GM23338 (cell line): ENCODE results near the gene F2RL2. TPM values are rescaled to one million over a fixed set of nuclear protein-coding genes. Genes with fewer than 3 reads are reported as not detected.

ENCODE experiments used
- ATAC-seq: fragments of 200-7000 bp; cut with Tn5 transposase; 3 replicates; pipeline ENCODE4 v1.9.1; 2020
- DNase-seq: peaks from one replicate; pipeline ENCODE4 v3.0.0-alpha.2; 2015; ENCODE audit warnings: low spot score
- H2AFZ ChIP-seq: fragments of 200-600 bp; sonication (generic); 2 replicates; pipeline ENCODE4 v1.8.0; 2016; ENCODE audit warnings: antibody characterized with exemption, mild to moderate bottlenecking, moderate library complexity
- H3F3A ChIP-seq: fragments of 200-600 bp; sonication (generic); replicated peaks from 2 replicates; pipeline ENCODE4 v1.8.0; 2017; ENCODE audit warnings: antibody characterized with exemption, mixed run types, low read depth
- H3K27ac ChIP-seq: fragments of 200-600 bp; sonication (generic); 2 replicates; pipeline ENCODE4 v1.6.1; 2016; ENCODE audit warnings: low read depth
- H3K27me3 ChIP-seq: fragments of 200-600 bp; sonication (generic); 2 replicates; pipeline ENCODE4 v1.8.0; 2016; ENCODE audit warnings: mild to moderate bottlenecking, mixed run types, moderate library complexity; ENCODE audit not compliant: insufficient read depth
- H3K36me3 ChIP-seq: fragments of 200-600 bp; sonication (generic); 2 replicates; pipeline ENCODE4 v1.8.0; 2016; ENCODE audit warnings: mild to moderate bottlenecking; ENCODE audit not compliant: insufficient read depth
- H3K4me1 ChIP-seq: fragments of 200-600 bp; sonication (generic); 2 replicates; pipeline ENCODE4 v1.8.0; 2016; ENCODE audit warnings: mild to moderate bottlenecking, moderate library complexity; ENCODE audit not compliant: insufficient read depth
- H3K4me2 ChIP-seq: fragments of 200-600 bp; sonication (generic); 2 replicates; pipeline ENCODE4 v1.7.1; 2017; ENCODE audit warnings: mixed run types
- H3K4me3 ChIP-seq: fragments of 200-600 bp; sonication (generic); 2 replicates; pipeline ENCODE4 v1.6.1; 2016; ENCODE audit warnings: mixed run types
- H3K79me2 ChIP-seq: fragments of 200-600 bp; sonication (generic); replicated peaks from 2 replicates; pipeline ENCODE4 v1.8.0; 2017; ENCODE audit warnings: mild to moderate bottlenecking; ENCODE audit not compliant: insufficient read depth
- H3K9me2 ChIP-seq: fragments of 200-600 bp; sonication (generic); 2 replicates; pipeline ENCODE4 v1.8.0; 2017; ENCODE audit not compliant: insufficient read depth
- H4K20me1 ChIP-seq: fragments of 200-600 bp; sonication (generic); replicated peaks from 2 replicates; pipeline ENCODE4 v1.8.0; 2017; ENCODE audit warnings: mild to moderate bottlenecking; ENCODE audit not compliant: insufficient read depth
- H3K27ac Mint-ChIP-seq: 2 replicates; pipeline ENCODE4 v1.8.0; 2020; ENCODE audit warnings: inconsistent platforms, mild to moderate bottlenecking, moderate library complexity, mixed read lengths
- H3K27me3 Mint-ChIP-seq: 3 replicates; pipeline ENCODE4 v1.8.0; 2022; ENCODE audit warnings: low read depth, mild to moderate bottlenecking, moderate library complexity, mixed read lengths, inconsistent platforms; ENCODE audit not compliant: insufficient read depth, poor library complexity
- H3K36me3 Mint-ChIP-seq: 3 replicates; pipeline ENCODE4 v1.8.0; 2021; ENCODE audit warnings: low read depth, mild to moderate bottlenecking, inconsistent platforms, moderate library complexity, mixed read lengths
- H3K4me1 Mint-ChIP-seq: 3 replicates; pipeline ENCODE4 v1.8.0; 2020; ENCODE audit warnings: mild to moderate bottlenecking, inconsistent platforms, mixed read lengths
- H3K4me3 Mint-ChIP-seq: 3 replicates; pipeline ENCODE4 v1.8.0; 2021; ENCODE audit warnings: moderate library complexity, mild to moderate bottlenecking, inconsistent platforms, mixed read lengths
- H3K9me3 Mint-ChIP-seq: 3 replicates; pipeline ENCODE4 v1.8.0; 2020; ENCODE audit warnings: moderate library complexity, mild to moderate bottlenecking, inconsistent platforms, mixed read lengths
- CREB1 ChIP-seq: fragments of 250-450 bp; sonication (Bioruptor Pico); IDR thresholded peaks from 2 replicates; pipeline ENCODE4 v1.5.0; 2020; ENCODE audit warnings: low read depth, mild to moderate bottlenecking, moderate library complexity
- JUNB ChIP-seq: IDR thresholded peaks from one replicate; pipeline ENCODE4 v1.6.1; 2016; ENCODE audit warnings: antibody characterized with exemption; ENCODE audit not compliant: unreplicated experiment
- NANOG ChIP-seq: IDR thresholded peaks from 2 replicates; pipeline ENCODE4 v1.6.1; 2016; ENCODE audit warnings: antibody characterized with exemption, borderline replicate concordance
- POLR2AphosphoS5 ChIP-seq: IDR thresholded peaks from 2 replicates; pipeline ENCODE4 v1.6.1; 2016; ENCODE audit warnings: antibody characterized with exemption, low read depth
- STAT1 ChIP-seq: IDR thresholded peaks from one replicate; pipeline ENCODE4 v1.6.1; 2016; ENCODE audit warnings: antibody characterized with exemption; ENCODE audit not compliant: unreplicated experiment
- ZNF331 ChIP-seq: fragments of 250-450 bp; sonication (Bioruptor Pico); IDR thresholded peaks from 2 replicates; pipeline ENCODE4 v1.5.0; 2020; ENCODE audit warnings: low read depth, mild to moderate bottlenecking, moderate library complexity
- polyA plus RNA-seq: library from polyadenylated mRNA; unstranded; fragments of >200 nt; fragmentation: Nextera tagmentation; extraction: Ambion mirVana; gene quantifications from 2 replicates; pipeline ENCODE4 v1.2.1, GENCODE V29; 2016
- total RNA-seq: library from RNA; depleted of rRNA; stranded (reverse); fragments of >200 nt; shearing (Covaris generic); gene quantifications from 2 replicates; pipeline ENCODE4 v1.2.3, GENCODE V29; 2014
- TF ChIP-seq, protein P1 (sequence below): fragments of 250-450 bp; sonication (Bioruptor Pico); IDR thresholded peaks from 2 replicates; pipeline ENCODE4 v1.5.0; 2020; ENCODE audit warnings: mild to moderate bottlenecking, moderate library complexity
- TF ChIP-seq, protein P2 (sequence below): IDR thresholded peaks from one replicate; pipeline ENCODE4 v1.6.1; 2018; ENCODE audit warnings: antibody characterized with exemption; ENCODE audit not compliant: unreplicated experiment
- TF ChIP-seq, protein P3 (sequence below), 2 experiments: fragments of 200-600 bp in 1 of 2; sonication (generic) in 1 of 2; conservative IDR thresholded peaks; 2 replicates each; pipeline versions ENCODE4 v1.5.1 to v1.6.1; 2016 to 2017; ENCODE audit warnings: antibody characterized with exemption in 2 of 2, low read depth in 2 of 2, mild to moderate bottlenecking in 2 of 2, moderate library complexity in 1 of 2

F2RL2 gene
- total and polyA plus RNA-seq, 2 experiments from 2014 or later = 0.42 to 0.70 TPM

DNA sequence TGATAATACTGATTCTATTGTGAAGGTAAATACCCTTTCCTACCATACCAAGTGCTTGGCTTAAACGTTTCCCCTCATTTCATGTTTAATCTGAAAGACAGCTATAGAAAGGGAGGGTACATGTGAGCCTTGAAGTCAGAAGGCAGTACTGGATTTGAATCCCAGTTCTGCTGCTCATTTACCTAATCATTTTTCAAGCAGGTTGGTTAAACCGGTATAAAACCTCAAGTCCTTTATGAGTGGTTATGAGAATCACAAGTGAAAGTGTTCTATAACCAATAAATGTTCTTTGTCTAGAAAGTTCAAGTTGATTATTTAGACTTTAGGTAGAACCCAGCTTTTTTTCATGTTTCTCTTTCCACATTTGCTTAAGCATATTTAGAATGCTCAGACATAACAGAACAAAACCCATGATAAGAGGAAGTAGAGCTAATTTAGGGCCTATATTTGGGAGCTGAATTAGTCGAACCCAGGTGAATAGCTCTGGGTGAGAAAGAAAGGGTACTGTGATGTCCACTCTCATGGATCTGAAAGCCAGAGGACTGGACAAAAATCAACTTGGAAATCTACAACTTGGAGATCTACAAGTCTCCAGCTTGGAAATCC is 29.7 kb upstream of the F2RL2 start:
- H3K27me3 Mint-ChIP-seq = no peaks in the 10 kb centered on the region
- H3K9me3 Mint-ChIP-seq = peaks cover 14% of the 10 kb centered on the region
- H2AFZ ChIP-seq = no peak overlapping the region

More for the DNA sequence above, 29.7 kb upstream of the F2RL2 start:
- no peaks in the 10 kb centered on the region for H3K4me1 Mint-ChIP-seq
- no peak overlapping the region for H3K4me2 ChIP-seq
- no peak overlapping the region for H3K27ac Mint-ChIP-seq
- H3K36me3 ChIP-seq = peaks cover 12% of the 10 kb centered on the region
- TF ChIP-seq, protein P1, sequence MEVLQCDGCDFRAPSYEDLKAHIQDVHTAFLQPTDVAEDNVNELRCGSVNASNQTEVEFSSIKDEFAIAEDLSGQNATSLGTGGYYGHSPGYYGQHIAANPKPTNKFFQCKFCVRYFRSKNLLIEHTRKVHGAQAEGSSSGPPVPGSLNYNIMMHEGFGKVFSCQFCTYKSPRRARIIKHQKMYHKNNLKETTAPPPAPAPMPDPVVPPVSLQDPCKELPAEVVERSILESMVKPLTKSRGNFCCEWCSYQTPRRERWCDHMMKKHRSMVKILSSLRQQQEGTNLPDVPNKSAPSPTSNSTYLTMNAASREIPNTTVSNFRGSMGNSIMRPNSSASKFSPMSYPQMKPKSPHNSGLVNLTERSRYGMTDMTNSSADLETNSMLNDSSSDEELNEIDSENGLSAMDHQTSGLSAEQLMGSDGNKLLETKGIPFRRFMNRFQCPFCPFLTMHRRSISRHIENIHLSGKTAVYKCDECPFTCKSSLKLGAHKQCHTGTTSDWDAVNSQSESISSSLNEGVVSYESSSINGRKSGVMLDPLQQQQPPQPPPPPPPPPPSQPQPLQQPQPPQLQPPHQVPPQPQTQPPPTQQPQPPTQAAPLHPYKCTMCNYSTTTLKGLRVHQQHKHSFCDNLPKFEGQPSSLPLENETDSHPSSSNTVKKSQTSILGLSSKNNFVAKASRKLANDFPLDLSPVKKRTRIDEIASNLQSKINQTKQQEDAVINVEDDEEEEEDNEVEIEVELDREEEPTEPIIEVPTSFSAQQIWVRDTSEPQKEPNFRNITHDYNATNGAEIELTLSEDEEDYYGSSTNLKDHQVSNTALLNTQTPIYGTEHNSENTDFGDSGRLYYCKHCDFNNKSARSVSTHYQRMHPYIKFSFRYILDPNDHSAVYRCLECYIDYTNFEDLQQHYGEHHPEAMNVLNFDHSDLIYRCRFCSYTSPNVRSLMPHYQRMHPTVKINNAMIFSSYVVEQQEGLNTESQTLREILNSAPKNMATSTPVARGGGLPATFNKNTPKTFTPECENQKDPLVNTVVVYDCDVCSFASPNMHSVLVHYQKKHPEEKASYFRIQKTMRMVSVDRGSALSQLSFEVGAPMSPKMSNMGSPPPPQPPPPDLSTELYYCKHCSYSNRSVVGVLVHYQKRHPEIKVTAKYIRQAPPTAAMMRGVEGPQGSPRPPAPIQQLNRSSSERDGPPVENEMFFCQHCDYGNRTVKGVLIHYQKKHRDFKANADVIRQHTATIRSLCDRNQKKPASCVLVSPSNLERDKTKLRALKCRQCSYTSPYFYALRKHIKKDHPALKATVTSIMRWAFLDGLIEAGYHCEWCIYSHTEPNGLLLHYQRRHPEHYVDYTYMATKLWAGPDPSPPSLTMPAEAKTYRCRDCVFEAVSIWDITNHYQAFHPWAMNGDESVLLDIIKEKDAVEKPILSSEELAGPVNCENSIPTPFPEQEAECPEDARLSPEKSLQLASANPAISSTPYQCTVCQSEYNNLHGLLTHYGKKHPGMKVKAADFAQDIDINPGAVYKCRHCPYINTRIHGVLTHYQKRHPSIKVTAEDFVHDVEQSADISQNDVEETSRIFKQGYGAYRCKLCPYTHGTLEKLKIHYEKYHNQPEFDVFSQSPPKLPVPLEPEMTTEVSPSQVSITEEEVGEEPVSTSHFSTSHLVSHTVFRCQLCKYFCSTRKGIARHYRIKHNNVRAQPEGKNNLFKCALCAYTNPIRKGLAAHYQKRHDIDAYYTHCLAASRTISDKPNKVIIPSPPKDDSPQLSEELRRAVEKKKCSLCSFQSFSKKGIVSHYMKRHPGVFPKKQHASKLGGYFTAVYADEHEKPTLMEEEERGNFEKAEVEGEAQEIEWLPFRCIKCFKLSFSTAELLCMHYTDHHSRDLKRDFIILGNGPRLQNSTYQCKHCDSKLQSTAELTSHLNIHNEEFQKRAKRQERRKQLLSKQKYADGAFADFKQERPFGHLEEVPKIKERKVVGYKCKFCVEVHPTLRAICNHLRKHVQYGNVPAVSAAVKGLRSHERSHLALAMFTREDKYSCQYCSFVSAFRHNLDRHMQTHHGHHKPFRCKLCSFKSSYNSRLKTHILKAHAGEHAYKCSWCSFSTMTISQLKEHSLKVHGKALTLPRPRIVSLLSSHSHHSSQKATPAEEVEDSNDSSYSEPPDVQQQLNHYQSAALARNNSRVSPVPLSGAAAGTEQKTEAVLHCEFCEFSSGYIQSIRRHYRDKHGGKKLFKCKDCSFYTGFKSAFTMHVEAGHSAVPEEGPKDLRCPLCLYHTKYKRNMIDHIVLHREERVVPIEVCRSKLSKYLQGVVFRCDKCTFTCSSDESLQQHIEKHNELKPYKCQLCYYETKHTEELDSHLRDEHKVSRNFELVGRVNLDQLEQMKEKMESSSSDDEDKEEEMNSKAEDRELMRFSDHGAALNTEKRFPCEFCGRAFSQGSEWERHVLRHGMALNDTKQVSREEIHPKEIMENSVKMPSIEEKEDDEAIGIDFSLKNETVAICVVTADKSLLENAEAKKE = no peak
- TF ChIP-seq JUNB (no peak), CREB1 (no peak), STAT1 (no peak), NANOG (no peak), POLR2AphosphoS5 (no peak), ZNF331 (CRISPR knock-in tag) (no peak)
- TF ChIP-seq, protein P2, sequence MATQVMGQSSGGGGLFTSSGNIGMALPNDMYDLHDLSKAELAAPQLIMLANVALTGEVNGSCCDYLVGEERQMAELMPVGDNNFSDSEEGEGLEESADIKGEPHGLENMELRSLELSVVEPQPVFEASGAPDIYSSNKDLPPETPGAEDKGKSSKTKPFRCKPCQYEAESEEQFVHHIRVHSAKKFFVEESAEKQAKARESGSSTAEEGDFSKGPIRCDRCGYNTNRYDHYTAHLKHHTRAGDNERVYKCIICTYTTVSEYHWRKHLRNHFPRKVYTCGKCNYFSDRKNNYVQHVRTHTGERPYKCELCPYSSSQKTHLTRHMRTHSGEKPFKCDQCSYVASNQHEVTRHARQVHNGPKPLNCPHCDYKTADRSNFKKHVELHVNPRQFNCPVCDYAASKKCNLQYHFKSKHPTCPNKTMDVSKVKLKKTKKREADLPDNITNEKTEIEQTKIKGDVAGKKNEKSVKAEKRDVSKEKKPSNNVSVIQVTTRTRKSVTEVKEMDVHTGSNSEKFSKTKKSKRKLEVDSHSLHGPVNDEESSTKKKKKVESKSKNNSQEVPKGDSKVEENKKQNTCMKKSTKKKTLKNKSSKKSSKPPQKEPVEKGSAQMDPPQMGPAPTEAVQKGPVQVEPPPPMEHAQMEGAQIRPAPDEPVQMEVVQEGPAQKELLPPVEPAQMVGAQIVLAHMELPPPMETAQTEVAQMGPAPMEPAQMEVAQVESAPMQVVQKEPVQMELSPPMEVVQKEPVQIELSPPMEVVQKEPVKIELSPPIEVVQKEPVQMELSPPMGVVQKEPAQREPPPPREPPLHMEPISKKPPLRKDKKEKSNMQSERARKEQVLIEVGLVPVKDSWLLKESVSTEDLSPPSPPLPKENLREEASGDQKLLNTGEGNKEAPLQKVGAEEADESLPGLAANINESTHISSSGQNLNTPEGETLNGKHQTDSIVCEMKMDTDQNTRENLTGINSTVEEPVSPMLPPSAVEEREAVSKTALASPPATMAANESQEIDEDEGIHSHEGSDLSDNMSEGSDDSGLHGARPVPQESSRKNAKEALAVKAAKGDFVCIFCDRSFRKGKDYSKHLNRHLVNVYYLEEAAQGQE = no peak
- TF ChIP-seq, protein P3, sequence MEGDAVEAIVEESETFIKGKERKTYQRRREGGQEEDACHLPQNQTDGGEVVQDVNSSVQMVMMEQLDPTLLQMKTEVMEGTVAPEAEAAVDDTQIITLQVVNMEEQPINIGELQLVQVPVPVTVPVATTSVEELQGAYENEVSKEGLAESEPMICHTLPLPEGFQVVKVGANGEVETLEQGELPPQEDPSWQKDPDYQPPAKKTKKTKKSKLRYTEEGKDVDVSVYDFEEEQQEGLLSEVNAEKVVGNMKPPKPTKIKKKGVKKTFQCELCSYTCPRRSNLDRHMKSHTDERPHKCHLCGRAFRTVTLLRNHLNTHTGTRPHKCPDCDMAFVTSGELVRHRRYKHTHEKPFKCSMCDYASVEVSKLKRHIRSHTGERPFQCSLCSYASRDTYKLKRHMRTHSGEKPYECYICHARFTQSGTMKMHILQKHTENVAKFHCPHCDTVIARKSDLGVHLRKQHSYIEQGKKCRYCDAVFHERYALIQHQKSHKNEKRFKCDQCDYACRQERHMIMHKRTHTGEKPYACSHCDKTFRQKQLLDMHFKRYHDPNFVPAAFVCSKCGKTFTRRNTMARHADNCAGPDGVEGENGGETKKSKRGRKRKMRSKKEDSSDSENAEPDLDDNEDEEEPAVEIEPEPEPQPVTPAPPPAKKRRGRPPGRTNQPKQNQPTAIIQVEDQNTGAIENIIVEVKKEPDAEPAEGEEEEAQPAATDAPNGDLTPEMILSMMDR (conservative IDR thresholded peaks at IDR 0.05; ENCODE audit: low read depth in 2 of 2) = no peak
- no peaks in the 10 kb centered on the region for H3F3A ChIP-seq
- H3K4me1 ChIP-seq = no peaks in the 10 kb centered on the region
- no peak overlapping the region for H3K4me3 Mint-ChIP-seq
- peaks cover 27% of the 10 kb centered on the region for H3K36me3 Mint-ChIP-seq
- no peaks in the 10 kb centered on the region; the same call in 1 of the 2 replicates for H3K9me2 ChIP-seq
- no peak for DNase-seq
- H3K27me3 ChIP-seq = no peaks in the 10 kb centered on the region
- H3K79me2 ChIP-seq = no peaks in the 10 kb centered on the region
- no peak overlapping the region for H3K4me3 ChIP-seq
- no peak overlapping the region for H3K27ac ChIP-seq
- ATAC-seq = no peak
- no peaks in the 10 kb centered on the region for H4K20me1 ChIP-seq
